H9 (cell line): ENCODE measurements around the gene SOD3. TPM values are rescaled to one million over a fixed set of nuclear protein-coding genes. Genes with fewer than 3 reads are reported as not detected.

ENCODE experiments used
- DNase-seq: peaks from one replicate; pipeline ENCODE4 v3.0.0-alpha.2; 2017
- H2AFZ ChIP-seq: one replicate; pipeline ENCODE4 v1.6.1; 2013; ENCODE audit warnings: mild to moderate bottlenecking, low read length, control low read depth, moderate library complexity
- H2AK5ac ChIP-seq: 2 replicates; pipeline ENCODE4 v1.6.1; 2013; ENCODE audit warnings: low read length, control low read depth, mixed read lengths; ENCODE audit not compliant: insufficient read length
- H2BK120ac ChIP-seq: one replicate; pipeline ENCODE4 v1.6.1; 2013; ENCODE audit warnings: low read depth, mild to moderate bottlenecking, low read length, control low read depth, inconsistent platforms; ENCODE audit not compliant: poor library complexity, severe bottlenecking
- H2BK12ac ChIP-seq: 2 replicates; pipeline ENCODE4 v1.6.1; 2013; ENCODE audit warnings: low read length, control low read depth, mixed read lengths, low read depth; ENCODE audit not compliant: insufficient read length
- H2BK15ac ChIP-seq: 2 replicates; pipeline ENCODE4 v1.6.1; 2013; ENCODE audit warnings: low read depth, low read length, control low read depth
- H2BK20ac ChIP-seq: one replicate; pipeline ENCODE4 v1.6.1; 2013; ENCODE audit warnings: low read depth, mild to moderate bottlenecking, low read length, control low read depth, inconsistent platforms; ENCODE audit not compliant: poor library complexity, severe bottlenecking
- H2BK5ac ChIP-seq: 2 replicates; pipeline ENCODE4 v1.6.1; 2013; ENCODE audit warnings: low read length, control low read depth, mixed read lengths; ENCODE audit not compliant: insufficient read length
- H3K14ac ChIP-seq: 2 replicates; pipeline ENCODE4 v1.6.1; 2013; ENCODE audit warnings: low read length, control low read depth; ENCODE audit not compliant: insufficient read depth
- H3K18ac ChIP-seq: 2 replicates; pipeline ENCODE4 v1.6.1; 2013; ENCODE audit warnings: low read depth, mild to moderate bottlenecking, mixed read lengths, low read length, control low read depth; ENCODE audit not compliant: insufficient read length
- H3K23ac ChIP-seq: 2 replicates; pipeline ENCODE4 v1.6.1; 2013; ENCODE audit warnings: low read length, control low read depth, mixed read lengths, low read depth; ENCODE audit not compliant: insufficient read length
- H3K23me2 ChIP-seq: 2 replicates; pipeline ENCODE4 v1.6.1; 2013; ENCODE audit warnings: low read depth, mild to moderate bottlenecking, mixed read lengths, low read length, control low read depth; ENCODE audit not compliant: insufficient read length, poor library complexity, severe bottlenecking
- H3K27ac ChIP-seq: 2 replicates; pipeline ENCODE4 v1.5.1; 2013; ENCODE audit warnings: low read length, control low read depth, mixed read lengths, low read depth; ENCODE audit not compliant: insufficient read length
- H3K27me3 ChIP-seq: 2 replicates; pipeline ENCODE4 v1.6.1; 2013; ENCODE audit warnings: low read length, control low read depth, inconsistent platforms; ENCODE audit not compliant: insufficient read depth
- H3K4ac ChIP-seq: 2 replicates; pipeline ENCODE4 v1.6.1; 2013; ENCODE audit warnings: low read depth, mild to moderate bottlenecking, control low read depth, inconsistent platforms, low read length, moderate library complexity
- H3K4me1 ChIP-seq: 2 replicates; pipeline ENCODE4 v1.6.1; 2013; ENCODE audit warnings: low read length, control low read depth, inconsistent platforms; ENCODE audit not compliant: insufficient read depth
- H3K4me2 ChIP-seq: 2 replicates; pipeline ENCODE4 v1.6.1; 2013; ENCODE audit warnings: low read length, control low read depth, mixed read lengths; ENCODE audit not compliant: insufficient read length, insufficient read depth
- H3K56ac ChIP-seq: 2 replicates; pipeline ENCODE4 v1.6.1; 2013; ENCODE audit warnings: low read depth, mild to moderate bottlenecking, mixed read lengths, low read length, control low read depth; ENCODE audit not compliant: insufficient read length
- H3K79me1 ChIP-seq: 2 replicates; pipeline ENCODE4 v1.6.1; 2013; ENCODE audit warnings: low read depth, mild to moderate bottlenecking, moderate library complexity, low read length, control low read depth, inconsistent platforms; ENCODE audit not compliant: insufficient read depth, poor library complexity, severe bottlenecking
- H3K79me2 ChIP-seq: 2 replicates; pipeline ENCODE4 v1.6.1; 2013; ENCODE audit warnings: low read length, control low read depth, inconsistent platforms; ENCODE audit not compliant: insufficient read depth
- H3K9ac ChIP-seq: 2 replicates; pipeline ENCODE4 v1.6.1; 2013; ENCODE audit warnings: low read length, control low read depth, mixed read lengths; ENCODE audit not compliant: insufficient read length; ENCODE audit errors: extremely low read depth
- H3K9me3 ChIP-seq: one replicate; pipeline ENCODE4 v1.6.1; 2013; ENCODE audit warnings: low read depth, low read length, inconsistent platforms; ENCODE audit not compliant: control insufficient read depth
- H3T11ph ChIP-seq: one replicate; pipeline ENCODE4 v1.6.1; 2013; ENCODE audit warnings: mild to moderate bottlenecking, low read length, control low read depth, inconsistent platforms
- H4K20me1 ChIP-seq: one replicate; pipeline ENCODE4 v1.6.1; 2013; ENCODE audit not compliant: control insufficient read depth, insufficient read length, insufficient read depth
- H4K5ac ChIP-seq: 2 replicates; pipeline ENCODE4 v1.6.1; 2013; ENCODE audit warnings: low read depth, mild to moderate bottlenecking, mixed read lengths, low read length, control low read depth; ENCODE audit not compliant: insufficient read length
- H4K8ac ChIP-seq: replicated peaks from 2 replicates; pipeline ENCODE4 v1.6.1; 2013; ENCODE audit warnings: low read length, control low read depth, mixed read lengths, low read depth; ENCODE audit not compliant: insufficient read length
- H4K91ac ChIP-seq: 2 replicates; pipeline ENCODE4 v1.6.1; 2013; ENCODE audit warnings: low read depth, mild to moderate bottlenecking, moderate library complexity, mixed read lengths, low read length, control low read depth; ENCODE audit not compliant: insufficient read length
- H3K27ac Mint-ChIP-seq, 3 experiments: 2 replicates in 2 of 3; 3 replicates in 1 of 3; pipeline ENCODE4 v1.8.0; 2020 to 2021; ENCODE audit warnings: mixed read lengths in 3 of 3, mild to moderate bottlenecking in 1 of 3, moderate library complexity in 1 of 3
- H3K27me3 Mint-ChIP-seq: 2 replicates; pipeline ENCODE4 v1.8.0; 2021; ENCODE audit warnings: low read depth, mild to moderate bottlenecking, moderate library complexity, mixed read lengths
- H3K36me3 Mint-ChIP-seq, 3 experiments: 2 replicates in 2 of 3; 3 replicates in 1 of 3; pipeline ENCODE4 v1.8.0; 2020 to 2021; ENCODE audit warnings: low read depth in 3 of 3, mixed read lengths in 3 of 3; ENCODE audit not compliant: insufficient read depth in 1 of 3
- H3K4me1 Mint-ChIP-seq, 2 experiments: 2 replicates each; pipeline ENCODE4 v1.8.0; 2020; ENCODE audit warnings: mixed read lengths in 2 of 2
- H3K4me3 Mint-ChIP-seq, 2 experiments: 2 replicates in 1 of 2; 3 replicates in 1 of 2; pipeline ENCODE4 v1.8.0; 2020 to 2021; ENCODE audit warnings: mild to moderate bottlenecking in 2 of 2, mixed read lengths in 2 of 2, moderate library complexity in 1 of 2
- H3K9me3 Mint-ChIP-seq, 2 experiments: 2 replicates in 1 of 2; 3 replicates in 1 of 2; pipeline ENCODE4 v1.8.0; 2020; ENCODE audit warnings: mild to moderate bottlenecking in 2 of 2, mixed read lengths in 2 of 2, moderate library complexity in 1 of 2
- WGBS: extraction: QIAGEN DNeasy Blood & Tissue Kit; methylation state at CpG from one replicate; pipeline ENCODE4 v1.1.7; 2013; ENCODE audit warnings: missing lambda C conversion rate, low lambda C conversion rate, mixed read lengths; ENCODE audit not compliant: insufficient read length; ENCODE audit errors: extremely low coverage; 5-methylcytosine and 5-hydroxymethylcytosine counted together
- total RNA-seq: library from RNA; stranded (reverse); gene quantifications from 2 replicates; pipeline ENCODE4 v1.2.1, GENCODE V29; 2021
- TF ChIP-seq, protein P1 (sequence below): fragments of 200-600 bp; sonication (generic); conservative IDR thresholded peaks from 3 replicates; pipeline ENCODE4 v1.8.0; 2021; ENCODE audit warnings: antibody characterized with exemption, mild to moderate bottlenecking

The SOD3 gene
- total RNA-seq, 1 experiment from 2014 or later = 3.3 TPM

DNA sequence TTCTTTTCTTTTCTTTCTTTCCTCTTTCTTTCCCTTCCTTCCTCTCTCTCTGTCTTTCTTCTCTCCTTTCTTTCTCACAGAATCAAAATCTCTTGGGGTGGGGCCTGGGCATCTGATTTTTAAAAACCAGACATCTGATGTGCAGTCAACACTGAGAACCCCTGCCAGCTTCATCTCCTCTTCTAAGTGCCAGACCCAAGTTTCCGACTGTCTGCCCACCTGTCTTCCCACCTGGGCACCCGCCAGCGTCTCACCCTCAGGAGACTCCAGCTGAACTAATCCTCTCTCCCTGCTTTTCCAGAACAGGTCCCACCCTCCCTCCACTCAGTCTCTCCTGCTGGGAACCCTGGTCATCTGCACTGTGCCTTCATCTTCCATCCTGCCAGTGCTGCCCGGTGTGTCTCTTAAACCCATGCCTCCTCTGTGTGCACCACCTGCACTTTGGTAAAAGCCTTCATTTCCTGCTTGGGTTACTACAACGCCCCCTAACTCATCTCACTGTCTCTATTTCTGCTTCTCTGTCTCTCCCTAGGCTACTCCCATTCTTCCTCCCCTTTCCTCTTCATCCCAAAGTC lies 2.8 kb downstream of the SOD3 start:
- H3K56ac ChIP-seq = no peak overlapping the region
- H3K79me1 ChIP-seq = no peaks in the 10 kb centered on the region
- H3K4me3 Mint-ChIP-seq = no peak overlapping the region
- H2AK5ac ChIP-seq = no peak overlapping the region
- H3K27ac Mint-ChIP-seq = no peak overlapping the region
- H3K18ac ChIP-seq = no peak overlapping the region
- no peak overlapping the region for H3K23ac ChIP-seq
- no peak overlapping the region for H3K27ac ChIP-seq
- peaks cover 15% of the 10 kb centered on the region for H3K23me2 ChIP-seq
- H4K8ac ChIP-seq = no peak overlapping the region
- H3K9me3 Mint-ChIP-seq = peaks cover 0 to 4% of the 10 kb centered on the region in 2 experiments; a peak in 1 of 5 replicates
- no peak for DNase-seq
- H2BK5ac ChIP-seq = no peak overlapping the region
- H4K91ac ChIP-seq = no peak overlapping the region
- no peak overlapping the region; the same call in 1 of the 2 replicates for H3K14ac ChIP-seq
- H2BK15ac ChIP-seq = no peak overlapping the region
- H4K5ac ChIP-seq = no peak overlapping the region
- peaks cover 2% of the 10 kb centered on the region; the same call in 1 of the 2 replicates for H3K4me1 ChIP-seq
- no CpG with 5 or more reads among the region's 5 CpGs for WGBS
- no peaks in the 10 kb centered on the region for H4K20me1 ChIP-seq
- H2BK12ac ChIP-seq = no peak overlapping the region
- peaks cover 89% of the 10 kb centered on the region for H3K27me3 Mint-ChIP-seq
- no peaks in the 10 kb centered on the region for H3K9me3 ChIP-seq
- no peak overlapping the region for H3T11ph ChIP-seq
- no peak overlapping the region for H2BK120ac ChIP-seq
- peaks cover 14% of the 10 kb centered on the region; the same call in 1 of the 2 replicates for H3K27me3 ChIP-seq
- peaks cover 31 to 41% of the 10 kb centered on the region in 2 experiments for H3K4me1 Mint-ChIP-seq
- H2BK20ac ChIP-seq = no peak overlapping the region
- H3K4ac ChIP-seq = no peak overlapping the region
- H3K4me2 ChIP-seq = no peak overlapping the region
- no peak overlapping the region for H3K9ac ChIP-seq
- no peaks in the 10 kb centered on the region; a peak in 1 of 7 replicates for H3K36me3 Mint-ChIP-seq
- H3K79me2 ChIP-seq = no peaks in the 10 kb centered on the region
- no peak overlapping the region for H2AFZ ChIP-seq
- TF ChIP-seq, protein P1, sequence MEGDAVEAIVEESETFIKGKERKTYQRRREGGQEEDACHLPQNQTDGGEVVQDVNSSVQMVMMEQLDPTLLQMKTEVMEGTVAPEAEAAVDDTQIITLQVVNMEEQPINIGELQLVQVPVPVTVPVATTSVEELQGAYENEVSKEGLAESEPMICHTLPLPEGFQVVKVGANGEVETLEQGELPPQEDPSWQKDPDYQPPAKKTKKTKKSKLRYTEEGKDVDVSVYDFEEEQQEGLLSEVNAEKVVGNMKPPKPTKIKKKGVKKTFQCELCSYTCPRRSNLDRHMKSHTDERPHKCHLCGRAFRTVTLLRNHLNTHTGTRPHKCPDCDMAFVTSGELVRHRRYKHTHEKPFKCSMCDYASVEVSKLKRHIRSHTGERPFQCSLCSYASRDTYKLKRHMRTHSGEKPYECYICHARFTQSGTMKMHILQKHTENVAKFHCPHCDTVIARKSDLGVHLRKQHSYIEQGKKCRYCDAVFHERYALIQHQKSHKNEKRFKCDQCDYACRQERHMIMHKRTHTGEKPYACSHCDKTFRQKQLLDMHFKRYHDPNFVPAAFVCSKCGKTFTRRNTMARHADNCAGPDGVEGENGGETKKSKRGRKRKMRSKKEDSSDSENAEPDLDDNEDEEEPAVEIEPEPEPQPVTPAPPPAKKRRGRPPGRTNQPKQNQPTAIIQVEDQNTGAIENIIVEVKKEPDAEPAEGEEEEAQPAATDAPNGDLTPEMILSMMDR = no peak
